Adrenal gland (tissue), 5 donors: ENCODE data around the gene NISCH.

Experiments
- POLR2A ChIP-seq, 2 donors: fragments of 450-650 bp; IDR thresholded peaks; one replicate each; pipeline ENCODE4 v1.6.1; 2017; ENCODE audit warnings: antibody characterized with exemption in 2 of 2, mild to moderate bottlenecking in 2 of 2, moderate library complexity in 1 of 2
- TF ChIP-seq, protein P1 (sequence below), 6 experiments: fragments of 450-650 bp in 4 of 6; fragments of 200-600 bp in 2 of 6; sonication (generic) in 1 of 6; IDR thresholded peaks; 1 replicate in 5 of 6; 2 replicates in 1 of 6; pipeline versions ENCODE4 v1.5.1 to v1.8.0; 2016 to 2021; ENCODE audit warnings: antibody characterized with exemption in 6 of 6, mild to moderate bottlenecking in 2 of 6, moderate library complexity in 1 of 6
- donor health status: DM: no; HTN: no; CAD: no.

GRCh38 chr3:52441091-52441771 is 14.2 kb upstream of the NISCH start:
- TF ChIP-seq, protein P1, sequence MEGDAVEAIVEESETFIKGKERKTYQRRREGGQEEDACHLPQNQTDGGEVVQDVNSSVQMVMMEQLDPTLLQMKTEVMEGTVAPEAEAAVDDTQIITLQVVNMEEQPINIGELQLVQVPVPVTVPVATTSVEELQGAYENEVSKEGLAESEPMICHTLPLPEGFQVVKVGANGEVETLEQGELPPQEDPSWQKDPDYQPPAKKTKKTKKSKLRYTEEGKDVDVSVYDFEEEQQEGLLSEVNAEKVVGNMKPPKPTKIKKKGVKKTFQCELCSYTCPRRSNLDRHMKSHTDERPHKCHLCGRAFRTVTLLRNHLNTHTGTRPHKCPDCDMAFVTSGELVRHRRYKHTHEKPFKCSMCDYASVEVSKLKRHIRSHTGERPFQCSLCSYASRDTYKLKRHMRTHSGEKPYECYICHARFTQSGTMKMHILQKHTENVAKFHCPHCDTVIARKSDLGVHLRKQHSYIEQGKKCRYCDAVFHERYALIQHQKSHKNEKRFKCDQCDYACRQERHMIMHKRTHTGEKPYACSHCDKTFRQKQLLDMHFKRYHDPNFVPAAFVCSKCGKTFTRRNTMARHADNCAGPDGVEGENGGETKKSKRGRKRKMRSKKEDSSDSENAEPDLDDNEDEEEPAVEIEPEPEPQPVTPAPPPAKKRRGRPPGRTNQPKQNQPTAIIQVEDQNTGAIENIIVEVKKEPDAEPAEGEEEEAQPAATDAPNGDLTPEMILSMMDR (IDR thresholded peaks at IDR 0.05), result no peak
- TF ChIP-seq POLR2A (IDR thresholded peaks at IDR 0.05), result no peak
